Right atrium auricular region (tissue), 2 donors: ENCODE data around the gene KREMEN2. TPM values are rescaled to one million over a fixed set of nuclear protein-coding genes. Genes with fewer than 3 reads are reported as not detected.

ENCODE experiments used
- DNase-seq: peaks from one replicate; pipeline ENCODE4 v3.0.0-alpha.2; 2019; ENCODE audit warnings: low spot score
- H3K27ac ChIP-seq, 2 donors: fragments of 200-600 bp; sonication (generic); 1 replicate in 1 of 2; 2 replicates in 1 of 2; pipeline ENCODE4 v1.5.1; 2016 to 2019
- H3K27me3 ChIP-seq, 2 donors: fragments of 200-600 bp; sonication (generic); one replicate each; pipeline versions ENCODE4 v1.5.1 to v1.6.0; 2017 to 2019
- H3K36me3 ChIP-seq: fragments of 200-600 bp; sonication (generic); one replicate; pipeline ENCODE4 v1.5.1; 2016
- H3K4me1 ChIP-seq, 2 donors: fragments of 200-600 bp; sonication (generic); one replicate each; pipeline versions ENCODE4 v1.5.1 to v1.6.0; 2017 to 2019
- H3K4me3 ChIP-seq, 2 donors: fragments of 200-600 bp; sonication (generic); 1 replicate in 1 of 2; 2 replicates in 1 of 2; pipeline ENCODE4 v1.5.1; 2017 to 2019; ENCODE audit warnings: mild to moderate bottlenecking in 1 of 2, moderate library complexity in 1 of 2
- H3K9me3 ChIP-seq, 2 donors: fragments of 200-600 bp; sonication (generic); one replicate each; pipeline ENCODE4 v1.5.1; 2019
- CTCF ChIP-seq, 2 donors: fragments of 200-600 bp; sonication (generic); IDR thresholded peaks; one replicate each; pipeline ENCODE4 v1.5.1; 2019; ENCODE audit warnings: antibody characterized with exemption in 2 of 2
- total RNA-seq, 2 donors: library from RNA; depleted of rRNA; stranded (reverse); fragments of >200 nt; gene quantifications; one replicate each; pipeline ENCODE4 v1.1.0, GENCODE V29; 2016

KREMEN2 gene
- not detected for total RNA-seq

GRCh38 chr16:2963723-2964474 lies at the start of gene KREMEN2:
Gene KREMEN2, plus strand, starts transcription at chr16:2964275. Its CDS starts 246 bp downstream, at chr16:2964521.
- Histone ChIP-seq H3K27me3 (peaks cover 43 to 51% of the 10 kb centered on the region in 2 donors), H3K36me3 (no peaks in the 10 kb centered on the region), H3K9me3 (no peaks in the 10 kb centered on the region), H3K4me3 (peak within 1 kb of the TSS in 1 of 2 donors; percentile 41), H3K27ac (no peak within 1 kb of the TSS), H3K4me1 (peaks cover 0 to 52% of the 10 kb centered on the region in 2 donors)
- no peak for DNase-seq
- TF ChIP-seq CTCF (IDR thresholded peaks at IDR 0.05): no peak

- Histone ChIP-seq H3K27me3 (no peaks in the 10 kb centered on the region), H3K4me3 (no peak overlapping the region), H3K4me1 (peaks cover 0 to 16% of the 10 kb centered on the region in 2 donors), H3K27ac (no peak overlapping the region), H3K9me3 (no peaks in the 10 kb centered on the region), H3K36me3 (peaks cover 19% of the 10 kb centered on the region)
- DNase-seq: no peak
- no peak for TF ChIP-seq CTCF (IDR thresholded peaks at IDR 0.05)
Measured at GRCh38 chr16:2915196-2915929, 48.7 kb upstream of the KREMEN2 start.

- Histone ChIP-seq H3K4me1 (no peaks in the 10 kb centered on the region), H3K27ac (peak overlapping the region; percentile 54 to 60), H3K9me3 (no peaks in the 10 kb centered on the region), H3K4me3 (no peak overlapping the region), H3K36me3 (peaks cover 17% of the 10 kb centered on the region), H3K27me3 (no peaks in the 10 kb centered on the region)
- peak; percentile 89 to 95 for TF ChIP-seq CTCF (IDR thresholded peaks at IDR 0.05)
- peak; percentile 78 for DNase-seq
Measured at GRCh38 chr16:2919511-2920255, 44.4 kb upstream of the KREMEN2 start.

- H3K36me3 ChIP-seq: peaks cover 5% of the 10 kb centered on the region
- TF ChIP-seq CTCF (IDR thresholded peaks at IDR 0.05): no peak
- no peak for DNase-seq
- H3K27ac ChIP-seq: no peak overlapping the region
- H3K4me1 ChIP-seq: peaks cover 0 to 8% of the 10 kb centered on the region in 2 donors
- H3K27me3 ChIP-seq: no peaks in the 10 kb centered on the region
- H3K9me3 ChIP-seq: no peaks in the 10 kb centered on the region
- H3K4me3 ChIP-seq: no peak overlapping the region
Measured at GRCh38 chr16:2923481-2923880, 40.6 kb upstream of the KREMEN2 start.

- no peak overlapping the region for H3K27ac ChIP-seq
- no peak for TF ChIP-seq CTCF (IDR thresholded peaks at IDR 0.05)
- H3K36me3 ChIP-seq: peaks cover 11% of the 10 kb centered on the region
- H3K27me3 ChIP-seq: no peaks in the 10 kb centered on the region
- DNase-seq: no peak
- H3K4me1 ChIP-seq: peaks cover 0 to 8% of the 10 kb centered on the region in 2 donors
- no peak overlapping the region for H3K4me3 ChIP-seq
- H3K9me3 ChIP-seq: no peaks in the 10 kb centered on the region
Measured at GRCh38 chr16:2924901-2925755, 38.9 kb upstream of the KREMEN2 start.
